Loucy (cell line): ENCODE measurements around the gene D2HGDH.
"Not testable (repeated sequence)": the region's sequence is repeated elsewhere in the genome, so short reads cannot be mapped to it uniquely, and the experiment has no call there.

ENCODE experiments used
- H2AFZ ChIP-seq: fragments of 200-600 bp; sonication (generic); 2 replicates; pipeline ENCODE4 v1.6.0; 2016; ENCODE audit warnings: antibody characterized with exemption, mild to moderate bottlenecking, low read length, moderate library complexity
- H3F3A ChIP-seq: fragments of 200-600 bp; 2 replicates; pipeline ENCODE4 v1.6.0; 2016; ENCODE audit warnings: antibody characterized with exemption, low read depth, mild to moderate bottlenecking
- H3K27me3 ChIP-seq: fragments of 200-600 bp; sonication (generic); 2 replicates; pipeline ENCODE4 v1.6.1; 2014; ENCODE audit warnings: low read length, mild to moderate bottlenecking; ENCODE audit not compliant: insufficient read depth, poor library complexity, severe bottlenecking
- H3K36me3 ChIP-seq: fragments of 200-600 bp; sonication (generic); 2 replicates; pipeline ENCODE4 v1.6.1; 2016; ENCODE audit warnings: low read length; ENCODE audit not compliant: insufficient read depth
- H3K4me1 ChIP-seq: fragments of 200-600 bp; sonication (generic); 2 replicates; pipeline ENCODE4 v1.5.1; 2014; ENCODE audit warnings: low read length, mild to moderate bottlenecking; ENCODE audit not compliant: insufficient read depth, poor library complexity, severe bottlenecking
- H3K4me2 ChIP-seq: fragments of 200-600 bp; sonication (generic); 2 replicates; pipeline ENCODE4 v1.6.0; 2014; ENCODE audit warnings: antibody characterized with exemption, low read length, low read depth, mild to moderate bottlenecking; ENCODE audit not compliant: poor library complexity, severe bottlenecking
- H3K4me3 ChIP-seq: fragments of 200-600 bp; sonication (generic); 2 replicates; pipeline ENCODE4 v1.5.1; 2014; ENCODE audit warnings: low read length, mild to moderate bottlenecking, mixed read lengths; ENCODE audit not compliant: poor library complexity, severe bottlenecking
- H3K79me2 ChIP-seq: fragments of 200-600 bp; sonication (generic); 2 replicates; pipeline ENCODE4 v1.6.1; 2014; ENCODE audit warnings: low read length; ENCODE audit not compliant: insufficient read depth
- H3K9ac ChIP-seq: fragments of 200-600 bp; sonication (generic); 2 replicates; pipeline ENCODE4 v1.6.0; 2014; ENCODE audit warnings: mild to moderate bottlenecking, low read depth, low read length, moderate library complexity; ENCODE audit not compliant: poor library complexity, severe bottlenecking
- H3K9me2 ChIP-seq: fragments of 200-600 bp; sonication (generic); replicated peaks from 2 replicates; pipeline ENCODE4 v1.6.1; 2016; ENCODE audit warnings: low read depth, low read length, mixed read lengths
- H3K9me3 ChIP-seq: fragments of 200-600 bp; sonication (generic); 2 replicates; pipeline ENCODE4 v1.6.1; 2014; ENCODE audit warnings: mild to moderate bottlenecking, antibody characterized with exemption, low read length, low read depth; ENCODE audit not compliant: insufficient read depth
- H4K20me1 ChIP-seq: fragments of 200-600 bp; sonication (generic); 2 replicates; pipeline ENCODE4 v1.6.0; 2014; ENCODE audit warnings: antibody characterized with exemption, low read length, mild to moderate bottlenecking; ENCODE audit not compliant: insufficient read depth, poor library complexity, severe bottlenecking
- EZH2phosphoT487 ChIP-seq: fragments of 200-600 bp; IDR thresholded peaks from 2 replicates; pipeline ENCODE4 v1.6.1; 2018; ENCODE audit warnings: antibody characterized with exemption, mild to moderate bottlenecking, moderate library complexity, borderline replicate concordance
- TF ChIP-seq, protein P1 (sequence below): fragments of 200-600 bp; sonication (generic); conservative IDR thresholded peaks from 2 replicates; pipeline ENCODE4 v1.5.1; 2014; ENCODE audit warnings: mild to moderate bottlenecking, antibody characterized with exemption, low read length

D2HGDH gene

DNA sequence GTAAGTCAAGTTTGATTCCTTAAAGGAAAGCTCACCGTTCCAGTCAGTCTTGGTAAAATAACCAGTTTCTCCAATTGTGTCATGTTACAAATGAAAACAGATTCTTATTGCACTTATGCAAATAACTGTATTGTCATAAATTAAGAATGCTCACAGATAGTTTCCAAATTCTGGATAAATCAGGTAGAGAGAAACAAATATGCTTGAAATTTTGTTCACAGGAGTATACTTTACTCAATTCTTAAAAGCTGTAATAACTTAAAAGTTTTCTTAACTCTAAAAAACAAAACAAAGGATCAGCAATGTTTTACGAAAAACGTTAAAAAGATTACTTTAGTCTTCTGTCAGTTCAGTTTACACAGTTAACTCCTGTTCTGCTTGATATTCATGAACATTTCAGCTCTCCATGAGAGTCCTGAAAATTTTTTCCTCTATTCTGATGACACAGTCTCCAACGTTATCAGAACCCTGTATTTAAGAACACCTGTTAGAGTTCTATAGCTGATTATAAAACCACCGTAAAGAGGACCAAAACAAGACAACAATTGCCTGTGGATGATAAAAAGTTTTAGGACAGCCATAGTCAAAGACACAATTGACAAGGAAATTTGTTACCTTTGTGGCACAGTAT lies 46.6 kb downstream of the D2HGDH start:
- Histone ChIP-seq H3K4me1 (no peaks in the 10 kb centered on the region), H3K9me3 (no peaks in the 10 kb centered on the region), H3K36me3 (no peaks in the 10 kb centered on the region), H3K79me2 (no peaks in the 10 kb centered on the region), H4K20me1 (no peaks in the 10 kb centered on the region), H3K4me3 (no peak overlapping the region), H2AFZ (no peak overlapping the region), H3K9ac (no peak overlapping the region), H3K9me2 (no peaks in the 10 kb centered on the region), H3K27me3 (no peaks in the 10 kb centered on the region), H3F3A (no peaks in the 10 kb centered on the region), H3K4me2 (no peak overlapping the region)
- TF ChIP-seq, protein P1, sequence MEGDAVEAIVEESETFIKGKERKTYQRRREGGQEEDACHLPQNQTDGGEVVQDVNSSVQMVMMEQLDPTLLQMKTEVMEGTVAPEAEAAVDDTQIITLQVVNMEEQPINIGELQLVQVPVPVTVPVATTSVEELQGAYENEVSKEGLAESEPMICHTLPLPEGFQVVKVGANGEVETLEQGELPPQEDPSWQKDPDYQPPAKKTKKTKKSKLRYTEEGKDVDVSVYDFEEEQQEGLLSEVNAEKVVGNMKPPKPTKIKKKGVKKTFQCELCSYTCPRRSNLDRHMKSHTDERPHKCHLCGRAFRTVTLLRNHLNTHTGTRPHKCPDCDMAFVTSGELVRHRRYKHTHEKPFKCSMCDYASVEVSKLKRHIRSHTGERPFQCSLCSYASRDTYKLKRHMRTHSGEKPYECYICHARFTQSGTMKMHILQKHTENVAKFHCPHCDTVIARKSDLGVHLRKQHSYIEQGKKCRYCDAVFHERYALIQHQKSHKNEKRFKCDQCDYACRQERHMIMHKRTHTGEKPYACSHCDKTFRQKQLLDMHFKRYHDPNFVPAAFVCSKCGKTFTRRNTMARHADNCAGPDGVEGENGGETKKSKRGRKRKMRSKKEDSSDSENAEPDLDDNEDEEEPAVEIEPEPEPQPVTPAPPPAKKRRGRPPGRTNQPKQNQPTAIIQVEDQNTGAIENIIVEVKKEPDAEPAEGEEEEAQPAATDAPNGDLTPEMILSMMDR, result no peak
- no peak for TF ChIP-seq EZH2phosphoT487

DNA sequence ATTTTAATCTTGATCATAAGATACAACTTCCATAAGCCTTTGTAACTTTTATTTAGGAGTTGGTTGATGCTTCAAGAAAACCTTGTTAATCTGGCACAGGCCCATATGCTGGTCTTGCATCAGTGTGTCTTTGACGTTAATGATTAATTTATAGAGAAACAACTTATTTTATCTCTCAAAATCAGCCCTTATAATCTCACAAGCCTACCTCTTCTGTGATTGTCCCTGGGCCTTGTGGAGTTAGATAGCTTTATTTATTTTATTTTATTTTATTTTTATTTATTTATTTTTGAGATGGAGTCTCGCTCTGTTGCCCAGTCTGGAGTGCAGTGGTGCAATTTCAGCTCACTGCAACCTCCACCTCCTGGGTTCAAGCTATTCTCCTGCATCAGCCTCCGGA lies 47.6 kb downstream of the D2HGDH start:
- H3K4me3 ChIP-seq, H3K9me3 ChIP-seq, H4K20me1 ChIP-seq: not testable (repeated sequence)

DNA sequence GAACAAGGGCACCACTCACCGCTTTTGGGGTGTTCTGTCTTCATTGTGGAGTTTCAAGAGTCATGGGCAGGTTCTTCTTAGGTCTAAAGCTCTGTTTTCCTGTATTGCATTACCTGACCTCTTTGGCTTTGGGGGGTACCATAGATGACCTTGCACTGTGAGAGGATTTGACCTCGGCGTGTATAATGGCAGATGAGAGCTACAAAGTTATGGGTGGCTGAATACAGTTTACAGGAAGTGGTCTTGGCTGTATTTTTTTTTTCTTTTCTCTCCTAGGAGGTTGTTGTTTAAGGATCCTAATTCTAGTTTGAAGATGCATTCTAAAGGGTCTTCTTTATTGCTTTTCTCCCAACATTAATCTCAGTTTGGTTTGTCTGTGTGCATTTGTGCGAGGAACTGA lies 53.7 kb downstream of the D2HGDH start:
- Histone ChIP-seq H3K27me3 (no peaks in the 10 kb centered on the region), H3K9me3 (no peaks in the 10 kb centered on the region; the same call in 1 of the 2 replicates), H3F3A (no peaks in the 10 kb centered on the region), H4K20me1 (no peaks in the 10 kb centered on the region), H3K9ac (no peak overlapping the region), H3K4me2 (peak overlapping the region; percentile 29), H3K4me3 (no peak overlapping the region), H3K36me3 (no peaks in the 10 kb centered on the region), H3K4me1 (peaks cover 22% of the 10 kb centered on the region), H3K9me2 (no peaks in the 10 kb centered on the region), H2AFZ (peak overlapping the region; percentile 45; the same call in 1 of the 2 replicates), H3K79me2 (no peaks in the 10 kb centered on the region)
- TF ChIP-seq, protein P1, result no peak
- no peak for TF ChIP-seq EZH2phosphoT487

More for the DNA sequence above, 47.6 kb downstream of the D2HGDH start:
- not testable (repeated sequence) for H2AFZ ChIP-seq, H3K79me2 ChIP-seq, H3K9ac ChIP-seq, H3K4me2 ChIP-seq, H3F3A ChIP-seq, H3K36me3 ChIP-seq, H3K9me2 ChIP-seq, H3K27me3 ChIP-seq, H3K4me1 ChIP-seq

DNA sequence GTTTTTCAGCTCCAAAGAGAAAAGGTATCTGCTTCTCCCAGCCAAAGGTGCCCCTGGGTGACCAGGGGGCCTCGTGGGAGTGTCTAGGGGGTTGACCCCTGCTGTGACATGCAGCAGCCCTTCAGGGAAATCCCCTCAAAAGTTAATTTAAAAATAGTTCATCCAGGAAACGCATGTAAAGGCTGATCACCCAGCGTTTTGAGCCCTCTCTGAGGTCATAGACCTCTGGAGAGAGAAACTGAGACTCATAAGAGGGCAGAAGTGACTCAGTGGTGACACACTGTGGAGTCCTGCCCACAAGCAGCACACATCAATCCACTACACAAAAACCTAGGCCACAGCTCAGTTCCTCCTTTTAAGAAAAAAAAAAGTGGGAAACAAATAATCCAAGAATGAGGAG lies 54.1 kb downstream of the D2HGDH start:
- no peaks in the 10 kb centered on the region for H3K27me3 ChIP-seq
- peak overlapping the region; percentile 45; the same call in 1 of the 2 replicates for H2AFZ ChIP-seq
- H3F3A ChIP-seq, result no peaks in the 10 kb centered on the region
- H4K20me1 ChIP-seq, result no peaks in the 10 kb centered on the region
- no peaks in the 10 kb centered on the region; the same call in 1 of the 2 replicates for H3K9me3 ChIP-seq
- peak overlapping the region; percentile 29 for H3K4me2 ChIP-seq
- H3K9ac ChIP-seq, result no peak overlapping the region
- H3K4me1 ChIP-seq, result peaks cover 22% of the 10 kb centered on the region
- H3K4me3 ChIP-seq, result no peak overlapping the region
- H3K36me3 ChIP-seq, result no peaks in the 10 kb centered on the region
- TF ChIP-seq EZH2phosphoT487, result no peak
- TF ChIP-seq, protein P1, result no peak
- no peaks in the 10 kb centered on the region for H3K79me2 ChIP-seq
- no peaks in the 10 kb centered on the region for H3K9me2 ChIP-seq

DNA sequence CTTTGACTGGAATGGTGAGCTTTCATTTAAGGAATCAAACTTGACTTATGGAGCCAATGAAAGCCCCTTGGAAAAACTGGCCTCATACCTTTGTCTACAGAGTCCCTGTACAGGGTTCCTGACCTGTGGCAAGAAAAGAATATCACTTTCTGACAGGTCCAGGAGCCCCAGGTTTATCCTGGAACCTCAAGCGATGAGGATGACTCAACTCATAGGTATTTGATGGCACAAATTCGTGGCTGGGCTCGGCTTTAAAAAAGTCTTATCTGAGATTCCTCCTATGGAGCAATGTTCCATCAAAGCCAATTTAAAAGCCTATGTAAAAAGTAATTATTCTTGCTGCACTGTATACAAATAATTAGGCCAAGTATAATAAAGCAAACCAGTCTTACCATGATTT lies 57.0 kb downstream of the D2HGDH start:
- not testable (repeated sequence) for H2AFZ ChIP-seq, H3K36me3 ChIP-seq

More for the DNA sequence above, 57.0 kb downstream of the D2HGDH start:
- not testable (repeated sequence) for H3K4me3 ChIP-seq, H3F3A ChIP-seq, H3K4me2 ChIP-seq, H3K27me3 ChIP-seq, H3K79me2 ChIP-seq, H4K20me1 ChIP-seq, H3K9ac ChIP-seq, H3K9me2 ChIP-seq, H3K9me3 ChIP-seq
- H3K4me1 ChIP-seq, result peaks cover 22% of the 10 kb centered on the region
